ENCODE results near the gene HSPA1A.

GRCh38 chr6:31859923-31860322 is 44.6 kb downstream of the HSPA1A start:
- TF ChIP-seq AR (CRISPR knock-in tag; IDR thresholded peaks at IDR 0.05) (no peak), CTCF (IDR thresholded peaks at IDR 0.05) (no peak), SP1 (CRISPR knock-in tag; conservative IDR thresholded peaks at IDR 0.05) (no peak), CBFB (CRISPR knock-in tag; IDR thresholded peaks at IDR 0.05; ENCODE audit: low read depth) (no peak), E2F1 (CRISPR knock-in tag; IDR thresholded peaks at IDR 0.05) (no peak), ATF1 (CRISPR knock-in tag; IDR thresholded peaks at IDR 0.05) (no peak), KAT7 (CRISPR knock-in tag; IDR thresholded peaks at IDR 0.05; ENCODE audit: borderline replicate concordance) (no peak)

All from WTC11 (cell line).